ENCODE measurements around the gene CTRL. TPM values are rescaled to one million over a fixed set of nuclear protein-coding genes. Genes with fewer than 3 reads are reported as not detected.
"Not testable (repeated sequence)": the region's sequence is repeated elsewhere in the genome, so short reads cannot be mapped to it uniquely, and the experiment has no call there.

Gene CTRL
- total RNA-seq, 4 donors from 2014 or later: 2.4 to 5.3 (median 3.8) TPM

GRCh38 chr16:67941469-67942199 is 10.0 kb upstream of the CTRL start:
- TF ChIP-seq CTCF (IDR thresholded peaks at IDR 0.05): no peak
- no peak for TF ChIP-seq POLR2A (IDR thresholded peaks at IDR 0.05)
- H3K4me3 ChIP-seq: no peak overlapping the region
- no peaks in the 10 kb centered on the region for H3K9me3 ChIP-seq
- peaks cover 0 to 42% (median 9%) of the 10 kb centered on the region in 4 donors for H3K4me1 ChIP-seq
- peak overlapping the region in 1 of 4 donors; percentile 25 for H3K27ac ChIP-seq
- H3K27me3 ChIP-seq: no peaks in the 10 kb centered on the region
- no peak for DNase-seq
- peaks cover 0 to 30% (median 0%) of the 10 kb centered on the region in 3 donors for H3K36me3 ChIP-seq

GRCh38 chr16:67940446-67941089 is 8.9 kb upstream of the CTRL start:
- TF ChIP-seq POLR2A (IDR thresholded peaks at IDR 0.05) (no peak), CTCF (IDR thresholded peaks at IDR 0.05) (no peak)
- Histone ChIP-seq H3K4me3 (no peak overlapping the region), H3K9me3 (no peaks in the 10 kb centered on the region), H3K27me3 (no peaks in the 10 kb centered on the region), H3K4me1 (peaks cover 0 to 42% (median 9%) of the 10 kb centered on the region in 4 donors), H3K36me3 (peaks cover 0 to 20% (median 0%) of the 10 kb centered on the region in 3 donors), H3K27ac (peak overlapping the region in 2 of 4 donors; percentile 13 to 65)
- DNase-seq: no peak

- peak overlapping the region in 2 of 4 donors; percentile 13 to 65 for H3K27ac ChIP-seq
- DNase-seq: peak; percentile 62 to 86 (median 86)
- no peak overlapping the region for H3K4me3 ChIP-seq
- H3K27me3 ChIP-seq: no peaks in the 10 kb centered on the region
- H3K9me3 ChIP-seq: no peaks in the 10 kb centered on the region
- H3K36me3 ChIP-seq: peaks cover 0 to 17% (median 0%) of the 10 kb centered on the region in 3 donors
- peaks cover 0 to 45% (median 15%) of the 10 kb centered on the region in 4 donors for H3K4me1 ChIP-seq
- TF ChIP-seq CTCF (IDR thresholded peaks at IDR 0.05) (no peak), POLR2A (IDR thresholded peaks at IDR 0.05) (no peak)
These were observed 8.1 kb upstream of the CTRL start for GRCh38 chr16:67939507-67940445.

GRCh38 chr16:67937713-67938112 is 6.1 kb upstream of the CTRL start:
- H3K4me3 ChIP-seq, H3K9me3 ChIP-seq, DNase-seq, H3K27me3 ChIP-seq: not testable (repeated sequence)
- Histone ChIP-seq H3K36me3 (peaks cover 0 to 27% (median 0%) of the 10 kb centered on the region in 3 donors), H3K4me1 (peaks cover 0 to 31% (median 17%) of the 10 kb centered on the region in 4 donors), H3K27ac (peak overlapping the region in 2 of 4 donors; percentile 96 to 97)

- peak in 1 of 2 donors; percentile 4 for TF ChIP-seq POLR2A (IDR thresholded peaks at IDR 0.05)
- TF ChIP-seq CTCF (IDR thresholded peaks at IDR 0.05): no peak
- peak in 2 of 3 donors; percentile 88 to 94 for DNase-seq
- peaks cover 0 to 30% (median 0%) of the 10 kb centered on the region in 3 donors for H3K36me3 ChIP-seq
- H3K27ac ChIP-seq: peak overlapping the region; percentile 95 to 98 (median 96)
- H3K4me1 ChIP-seq: peaks cover 0 to 31% (median 17%) of the 10 kb centered on the region in 4 donors
- no peaks in the 10 kb centered on the region for H3K27me3 ChIP-seq
- peak overlapping the region; percentile 67 to 99 (median 89) for H3K4me3 ChIP-seq
- no peaks in the 10 kb centered on the region for H3K9me3 ChIP-seq
These were observed 5.4 kb upstream of the CTRL start for GRCh38 chr16:67936880-67937605.
